ENCODE measurements around the gene PCDHGB7.

- no peak for TF ChIP-seq CTCF (IDR thresholded peaks at IDR 0.05 in 2 of 3, conservative IDR thresholded peaks at IDR 0.05 in 1 of 3; ENCODE audit: borderline replicate concordance in 1 of 3, insufficient read depth in 1 of 3, low read depth in 2 of 3, low read length in 2 of 3)
- no peak for TF ChIP-seq REST (IDR thresholded peaks at IDR 0.05; ENCODE audit: low read depth)
- no peak for TF ChIP-seq POLR2A (IDR thresholded peaks at IDR 0.05; ENCODE audit: borderline replicate concordance, extremely low read depth, insufficient read depth, insufficient read length)
- no peak for TF ChIP-seq POLR2AphosphoS5 (IDR thresholded peaks at IDR 0.05; ENCODE audit: low read depth, low read length)
- TF ChIP-seq SIN3A (IDR thresholded peaks at IDR 0.05; ENCODE audit: low read depth) = no peak
- TF ChIP-seq RAD21 (IDR thresholded peaks at IDR 0.05; ENCODE audit: low read depth) = no peak
- TF ChIP-seq YY1 (IDR thresholded peaks at IDR 0.05; ENCODE audit: extremely low read depth, insufficient replicate concordance, low read depth, low read length) = no peak
- no peak for TF ChIP-seq SRF (IDR thresholded peaks at IDR 0.05; ENCODE audit: low read depth)
- no peak for TF ChIP-seq EZH2 (IDR thresholded peaks at IDR 0.05)
- no peak for TF ChIP-seq FOSL1 (IDR thresholded peaks at IDR 0.05; ENCODE audit: low read depth)
- no peak for TF ChIP-seq JUND (IDR thresholded peaks at IDR 0.05)
Measured at GRCh38 chr5:141399555-141400258, 17.8 kb upstream of the PCDHGB7 start.
